ENCODE results near the gene NT5C1B. TPM values are rescaled to one million over a fixed set of nuclear protein-coding genes. Genes with fewer than 3 reads are reported as not detected.

The NT5C1B gene
- total RNA-seq, 1 donor from 2014 or later = not detected

GRCh38 chr2:18544171-18544570 is 45.2 kb downstream of the NT5C1B start:
- H3K27me3 Mint-ChIP-seq = no peaks in the 10 kb centered on the region
- peaks cover 4% of the 10 kb centered on the region for H3K36me3 Mint-ChIP-seq (ENCODE audit: low read depth)
- no peak overlapping the region for H3K27ac Mint-ChIP-seq
- ATAC-seq (ENCODE audit: low read depth) (no peak), DNase-seq (no peak)
- ChIA-PET CTCF (no interaction called here), POLR2A (no interaction called here)
- H3K9me3 Mint-ChIP-seq = peaks cover 5% of the 10 kb centered on the region
- no peak overlapping the region for H3K4me3 Mint-ChIP-seq
- intact Hi-C loops (cut with micrococcal nuclease) = no loop called here
- peaks cover 18% of the 10 kb centered on the region for H3K4me1 Mint-ChIP-seq
- TF ChIP-seq CTCF (IDR thresholded peaks at IDR 0.05) = no peak

DNA sequence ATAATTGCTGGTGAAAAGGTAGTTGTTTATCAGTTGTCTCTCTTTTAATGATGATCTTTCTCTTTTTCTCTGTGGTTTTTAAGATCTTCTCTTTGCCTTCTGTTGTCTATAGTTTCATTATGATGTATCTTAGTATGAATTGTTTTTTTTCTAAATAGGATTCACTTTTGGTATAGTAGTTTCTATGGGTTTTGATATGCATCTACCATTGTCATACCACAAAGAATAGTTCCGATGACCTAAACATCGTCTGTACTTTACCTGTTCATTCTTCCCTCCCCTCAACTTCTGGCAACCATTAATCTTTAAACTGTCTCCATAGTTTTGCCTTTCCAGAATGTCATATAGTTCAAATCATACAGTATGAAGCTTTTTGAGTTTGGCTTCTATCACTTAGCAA is 48.5 kb downstream of the NT5C1B start:
- Mint-ChIP-seq H3K27me3 (peaks cover 1% of the 10 kb centered on the region), H3K9me3 (peaks cover 5% of the 10 kb centered on the region), H3K36me3 (ENCODE audit: low read depth) (peaks cover 4% of the 10 kb centered on the region), H3K27ac (no peak overlapping the region), H3K4me1 (peaks cover 3% of the 10 kb centered on the region), H3K4me3 (no peak overlapping the region)
- ChIA-PET POLR2A (no interaction called here), CTCF (no interaction called here)
- intact Hi-C loops (cut with micrococcal nuclease) = no loop called here
- ATAC-seq (ENCODE audit: low read depth) (no peak), DNase-seq (no peak)
- no peak for TF ChIP-seq CTCF (IDR thresholded peaks at IDR 0.05)

DNA sequence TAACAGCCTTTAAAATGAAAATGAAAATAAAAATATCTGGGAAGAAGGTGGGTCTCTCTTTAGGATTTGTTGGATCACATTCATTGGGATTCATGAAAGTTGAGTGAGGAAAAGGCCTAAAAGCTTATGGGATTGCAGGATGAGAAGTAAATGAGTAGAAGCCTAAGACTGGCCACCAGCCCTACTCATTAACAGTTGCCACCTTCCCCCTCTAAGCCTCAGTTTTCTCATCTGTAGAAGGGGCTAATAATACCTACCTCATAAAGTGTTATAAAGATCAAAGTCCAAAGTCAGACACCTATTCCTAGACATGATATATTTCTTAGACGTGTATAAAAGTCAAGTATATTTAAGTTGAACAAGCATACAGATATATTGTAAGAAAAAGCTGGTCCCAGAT is 52.7 kb downstream of the NT5C1B start:
- H3K9me3 Mint-ChIP-seq = peaks cover 5% of the 10 kb centered on the region
- no peak overlapping the region for H3K4me3 Mint-ChIP-seq
- ATAC-seq (ENCODE audit: low read depth) = no peak
- intact Hi-C loops (cut with micrococcal nuclease) = no loop called here
- DNase-seq = no peak
- H3K36me3 Mint-ChIP-seq (ENCODE audit: low read depth) = peaks cover 4% of the 10 kb centered on the region
- ChIA-PET CTCF (no interaction called here), POLR2A (no interaction called here)
- no peak overlapping the region for H3K27ac Mint-ChIP-seq
- no peaks in the 10 kb centered on the region for H3K4me1 Mint-ChIP-seq
- peaks cover 3% of the 10 kb centered on the region for H3K27me3 Mint-ChIP-seq
- no peak for TF ChIP-seq CTCF (IDR thresholded peaks at IDR 0.05)

GRCh38 chr2:18536100-18536499 is 53.3 kb downstream of the NT5C1B start:
- TF ChIP-seq CTCF (IDR thresholded peaks at IDR 0.05) = no peak
- no peak for DNase-seq
- Mint-ChIP-seq H3K27me3 (peaks cover 3% of the 10 kb centered on the region), H3K36me3 (ENCODE audit: low read depth) (peaks cover 4% of the 10 kb centered on the region), H3K4me3 (no peak overlapping the region), H3K9me3 (peaks cover 5% of the 10 kb centered on the region), H3K4me1 (no peaks in the 10 kb centered on the region), H3K27ac (no peak overlapping the region)
- intact Hi-C loops (cut with micrococcal nuclease) = no loop called here
- CTCF ChIA-PET = interaction anchor here (0.9 kb wide), 1 partner anchor 15 kb away, joined by 3 read pairs; no protein-coding TSS in a partner anchor
- POLR2A ChIA-PET = no interaction called here
- no peak for ATAC-seq (ENCODE audit: low read depth)

- DNase-seq (no peak), ATAC-seq (ENCODE audit: low read depth) (no peak)
- no peak for TF ChIP-seq CTCF (IDR thresholded peaks at IDR 0.05)
- POLR2A ChIA-PET = no interaction called here
- Mint-ChIP-seq H3K27me3 (peaks cover 3% of the 10 kb centered on the region), H3K4me3 (no peak overlapping the region), H3K9me3 (no peaks in the 10 kb centered on the region), H3K27ac (no peak overlapping the region), H3K36me3 (ENCODE audit: low read depth) (no peaks in the 10 kb centered on the region), H3K4me1 (no peaks in the 10 kb centered on the region)
- CTCF ChIA-PET = interaction anchor here (1.4 kb wide), 1 partner anchor 10 kb away, joined by 6 read pairs; no protein-coding TSS in a partner anchor
- intact Hi-C loops (cut with micrococcal nuclease) = no loop called here
These were observed 58.2 kb downstream of the NT5C1B start for GRCh38 chr2:18531194-18531593.

Data from activated B cell treated with CpG ODN at 0.5 μM for 24 hours (primary cell).